Stimulated activated CD4-positive, alpha-beta T cell treated with anti-CD3 and anti-CD28 coated beads, Interleukin-2, amount 100 ng/mL, for 4 hours (primary cell): ENCODE results near the gene CCDC187.

Source experiments
- DNase-seq: peaks from one replicate; pipeline ENCODE4 v3.0.0-alpha.2; 2020; ENCODE audit warnings: low read depth

CCDC187 gene

GRCh38 chr9:136204838-136205706 lies 98.8 kb downstream of the CCDC187 start, which contains the start of gene LHX3:
TSS of gene LHX3 (minus strand) at chr9:136205128. CDS start at chr9:136205012, 116 bp downstream.
- no peak for DNase-seq

- no peak for DNase-seq
These were observed 99.6 kb downstream of the CCDC187 start for GRCh38 chr9:136204145-136204805.

- no peak for DNase-seq
These were observed 100.3 kb downstream of the CCDC187 start for GRCh38 chr9:136203408-136204144.

GRCh38 chr9:136202454-136203407 lies 101.2 kb downstream of the CCDC187 start:
- DNase-seq: no peak

- DNase-seq: no peak
These were observed 102.1 kb downstream of the CCDC187 start for GRCh38 chr9:136201609-136202453.

GRCh38 chr9:136201174-136201573 lies 102.7 kb downstream of the CCDC187 start:
- no peak for DNase-seq

- no peak for DNase-seq
These were observed 103.5 kb downstream of the CCDC187 start for GRCh38 chr9:136200424-136200823.
